PFSK-1 (cell line): ENCODE data around the gene FATE1.

ENCODE experiments used
- FOXP2 ChIP-seq: optimal IDR thresholded peaks from 2 replicates; pipeline ENCODE3; 2011; ENCODE audit warnings: borderline replicate concordance, control low read depth, inconsistent platforms; ENCODE audit not compliant: insufficient read depth; ENCODE audit errors: extremely low read length, extremely low read depth
- POLR2AphosphoS5 ChIP-seq: IDR thresholded peaks from 2 replicates; pipeline ENCODE4 v1.6.1; 2012; ENCODE audit warnings: low read depth, mild to moderate bottlenecking, control low read depth, low read length, moderate library complexity
- SIN3A ChIP-seq: IDR thresholded peaks from 2 replicates; pipeline ENCODE4 v1.6.1; 2012; ENCODE audit warnings: mild to moderate bottlenecking, low read length, moderate library complexity, borderline replicate concordance; ENCODE audit not compliant: insufficient read depth
- TAF1 ChIP-seq: IDR thresholded peaks from 2 replicates; pipeline ENCODE4 v1.6.1; 2012; ENCODE audit warnings: low read length, control low read depth, borderline replicate concordance; ENCODE audit not compliant: insufficient read depth
- TF ChIP-seq, protein P1 (sequence below), 2 experiments: IDR thresholded peaks; 2 replicates each; pipeline versions ENCODE4 v1.6.1 to v1.8.0; 2011 to 2012; ENCODE audit warnings: low read depth in 2 of 2, low read length in 2 of 2, control low read depth in 1 of 2, inconsistent platforms in 1 of 2, mild to moderate bottlenecking in 1 of 2, moderate library complexity in 1 of 2; ENCODE audit not compliant: insufficient read depth in 1 of 2

Gene FATE1

DNA sequence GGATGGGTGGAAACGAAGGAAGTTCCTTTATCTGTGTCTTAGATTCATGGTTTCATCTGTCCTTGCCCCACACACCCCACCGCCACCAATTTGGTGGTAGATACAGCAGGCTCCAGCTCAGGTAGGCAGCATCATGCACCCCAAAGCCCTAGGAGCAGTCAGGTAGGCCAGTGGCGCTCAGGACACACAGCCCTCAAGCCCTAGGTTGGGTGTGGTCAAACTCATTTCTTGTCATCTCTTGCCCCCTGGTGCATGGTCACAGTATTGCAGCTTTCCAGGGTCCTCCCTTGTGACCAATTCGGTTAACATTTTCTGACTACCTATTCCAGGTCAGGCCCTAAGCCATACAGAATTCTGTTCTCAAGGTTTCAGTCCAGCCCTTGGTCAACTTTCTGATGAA, 35.0 kb upstream of the FATE1 start:
- TF ChIP-seq, protein P1, sequence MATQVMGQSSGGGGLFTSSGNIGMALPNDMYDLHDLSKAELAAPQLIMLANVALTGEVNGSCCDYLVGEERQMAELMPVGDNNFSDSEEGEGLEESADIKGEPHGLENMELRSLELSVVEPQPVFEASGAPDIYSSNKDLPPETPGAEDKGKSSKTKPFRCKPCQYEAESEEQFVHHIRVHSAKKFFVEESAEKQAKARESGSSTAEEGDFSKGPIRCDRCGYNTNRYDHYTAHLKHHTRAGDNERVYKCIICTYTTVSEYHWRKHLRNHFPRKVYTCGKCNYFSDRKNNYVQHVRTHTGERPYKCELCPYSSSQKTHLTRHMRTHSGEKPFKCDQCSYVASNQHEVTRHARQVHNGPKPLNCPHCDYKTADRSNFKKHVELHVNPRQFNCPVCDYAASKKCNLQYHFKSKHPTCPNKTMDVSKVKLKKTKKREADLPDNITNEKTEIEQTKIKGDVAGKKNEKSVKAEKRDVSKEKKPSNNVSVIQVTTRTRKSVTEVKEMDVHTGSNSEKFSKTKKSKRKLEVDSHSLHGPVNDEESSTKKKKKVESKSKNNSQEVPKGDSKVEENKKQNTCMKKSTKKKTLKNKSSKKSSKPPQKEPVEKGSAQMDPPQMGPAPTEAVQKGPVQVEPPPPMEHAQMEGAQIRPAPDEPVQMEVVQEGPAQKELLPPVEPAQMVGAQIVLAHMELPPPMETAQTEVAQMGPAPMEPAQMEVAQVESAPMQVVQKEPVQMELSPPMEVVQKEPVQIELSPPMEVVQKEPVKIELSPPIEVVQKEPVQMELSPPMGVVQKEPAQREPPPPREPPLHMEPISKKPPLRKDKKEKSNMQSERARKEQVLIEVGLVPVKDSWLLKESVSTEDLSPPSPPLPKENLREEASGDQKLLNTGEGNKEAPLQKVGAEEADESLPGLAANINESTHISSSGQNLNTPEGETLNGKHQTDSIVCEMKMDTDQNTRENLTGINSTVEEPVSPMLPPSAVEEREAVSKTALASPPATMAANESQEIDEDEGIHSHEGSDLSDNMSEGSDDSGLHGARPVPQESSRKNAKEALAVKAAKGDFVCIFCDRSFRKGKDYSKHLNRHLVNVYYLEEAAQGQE (IDR thresholded peaks at IDR 0.05; ENCODE audit: insufficient read depth in 1 of 2, low read depth in 2 of 2, low read length in 2 of 2), result no peak
- TF ChIP-seq TAF1, result no peak

DNA sequence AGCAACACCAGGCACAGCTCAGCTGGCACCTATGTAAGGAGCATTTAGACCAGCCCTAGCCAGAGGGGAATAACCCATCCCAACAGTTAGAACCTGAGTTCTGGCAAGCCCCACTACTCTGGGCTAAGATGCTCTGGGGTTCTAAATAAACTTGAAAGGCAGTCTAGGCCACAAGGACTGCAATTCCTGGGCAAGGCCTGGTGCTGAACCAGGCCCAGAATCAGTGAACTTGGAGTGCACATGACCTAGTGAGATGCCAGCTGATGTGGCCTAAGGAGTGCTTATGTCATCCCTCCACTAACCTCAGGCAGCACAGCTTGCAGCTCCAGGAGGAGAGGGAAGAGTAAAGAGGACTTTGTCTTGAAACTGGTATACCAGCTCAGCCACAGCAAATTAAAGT, 28.2 kb upstream of the FATE1 start:
- TF ChIP-seq FOXP2, result no peak
- TF ChIP-seq, protein P1 (IDR thresholded peaks at IDR 0.05; ENCODE audit: insufficient read depth in 1 of 2, low read depth in 2 of 2, low read length in 2 of 2), result no peak
- no peak for TF ChIP-seq TAF1
- no peak for TF ChIP-seq SIN3A
- TF ChIP-seq POLR2AphosphoS5, result no peak

DNA sequence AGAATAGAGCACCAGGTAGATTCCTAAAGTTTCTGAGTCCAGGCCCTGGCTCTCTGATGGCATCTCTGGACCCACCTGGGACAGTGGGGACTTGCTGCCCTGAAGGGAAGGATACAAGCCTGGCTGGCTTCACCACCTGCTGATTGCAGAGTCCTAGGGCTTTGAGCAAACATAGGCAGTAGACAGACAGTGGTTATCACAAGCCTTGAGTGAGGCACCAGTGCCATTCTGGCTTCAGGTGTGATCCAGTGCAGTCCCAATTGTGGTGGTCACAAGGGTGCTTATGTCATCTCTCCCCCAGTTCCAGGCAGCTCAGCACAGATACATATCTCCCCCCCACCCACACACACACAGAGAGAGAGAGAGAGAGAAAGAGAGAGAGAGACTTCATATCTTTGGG, 27.1 kb upstream of the FATE1 start:
- TF ChIP-seq, protein P1 (IDR thresholded peaks at IDR 0.05; ENCODE audit: insufficient read depth in 1 of 2, low read depth in 2 of 2, low read length in 2 of 2), result no peak
- TF ChIP-seq FOXP2 (no peak), TAF1 (no peak), SIN3A (no peak), POLR2AphosphoS5 (no peak)

DNA sequence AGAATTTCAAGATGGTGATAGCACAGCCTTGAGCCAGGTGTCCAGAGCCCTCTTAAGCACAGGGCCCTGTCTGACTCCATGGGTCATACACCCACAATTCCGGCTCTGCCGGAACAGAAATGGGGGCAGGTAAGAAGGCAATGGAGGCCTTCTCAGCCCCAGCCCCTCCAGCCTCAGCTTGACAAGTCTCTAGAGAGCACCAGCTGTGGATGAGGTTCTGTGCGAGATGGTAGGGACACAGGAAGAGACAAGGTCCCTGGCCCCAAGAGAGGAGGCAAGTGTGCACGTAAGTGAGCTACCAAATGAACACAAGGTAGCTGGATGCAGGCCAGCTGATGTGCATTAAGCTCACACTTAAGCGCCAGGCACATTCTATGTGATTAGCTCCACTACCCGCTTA, 23.0 kb upstream of the FATE1 start:
- TF ChIP-seq, protein P1 (IDR thresholded peaks at IDR 0.05; ENCODE audit: insufficient read depth in 1 of 2, low read depth in 2 of 2, low read length in 2 of 2), result no peak
- TF ChIP-seq SIN3A (no peak), TAF1 (no peak), FOXP2 (no peak), POLR2AphosphoS5 (no peak)

DNA sequence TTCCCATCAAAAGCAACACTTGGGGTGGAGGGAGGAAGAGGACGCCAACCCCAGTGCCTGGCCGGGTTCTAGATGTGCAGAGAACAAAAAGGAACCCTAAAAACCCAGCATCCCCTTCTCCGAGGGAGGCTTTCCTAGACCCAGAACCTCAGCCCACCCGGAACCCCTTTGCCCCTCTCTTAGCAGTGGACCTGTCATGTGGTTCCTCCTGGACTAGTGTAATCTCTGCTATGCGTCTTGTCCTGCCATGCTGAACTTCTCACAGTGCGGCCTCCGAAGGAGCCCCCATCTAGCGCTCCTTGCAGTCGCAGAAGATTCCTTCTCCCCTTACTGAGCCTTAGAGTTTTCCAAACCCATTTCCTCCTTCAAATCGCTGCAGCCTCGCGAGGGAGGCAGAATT, 21.7 kb upstream of the FATE1 start:
- TF ChIP-seq TAF1, result no peak
- TF ChIP-seq SIN3A, result no peak
- TF ChIP-seq, protein P1 (IDR thresholded peaks at IDR 0.05; ENCODE audit: insufficient read depth in 1 of 2, low read depth in 2 of 2, low read length in 2 of 2), result no peak
- TF ChIP-seq POLR2AphosphoS5, result no peak
- no peak for TF ChIP-seq FOXP2
